Keratinocyte (primary cell): ENCODE measurements around the gene INSRR. TPM values are rescaled to one million over a fixed set of nuclear protein-coding genes. Genes with fewer than 3 reads are reported as not detected.

Experiments
- DNase-seq: peaks from one replicate; pipeline ENCODE4 v3.0.0-alpha.2; 2011; ENCODE audit warnings: low read depth, missing footprints, low spot score
- FAIRE-seq: peaks from 2 replicates; lab custom pipeline; 2011; peaks lifted over from hg19 to GRCh38; lab: Jason Lieb, UNC
- H2AFZ ChIP-seq: 2 replicates; pipeline ENCODE4 v1.6.0; 2012; ENCODE audit warnings: low read length, control low read depth, inconsistent platforms; ENCODE audit not compliant: control insufficient read depth
- H3K27ac ChIP-seq: 2 replicates; pipeline ENCODE4 v1.5.1; 2011; ENCODE audit warnings: low read length; ENCODE audit not compliant: control insufficient read depth, insufficient read depth
- H3K27me3 ChIP-seq: 3 replicates; pipeline ENCODE4 v1.6.0; 2011; ENCODE audit warnings: low read length; ENCODE audit not compliant: control insufficient read depth, insufficient read depth; ENCODE audit errors: extremely low read depth
- H3K36me3 ChIP-seq, 2 experiments: 2 replicates in 1 of 2; 3 replicates in 1 of 2; pipeline ENCODE4 v1.5.1; 2011; ENCODE audit warnings: low read length in 2 of 2, mild to moderate bottlenecking in 1 of 2; ENCODE audit not compliant: control insufficient read depth in 2 of 2, insufficient read depth in 2 of 2; ENCODE audit errors: extremely low read depth in 1 of 2
- H3K4me1 ChIP-seq: 3 replicates; pipeline ENCODE4 v1.5.1; 2011; ENCODE audit warnings: low read length; ENCODE audit not compliant: control insufficient read depth, insufficient read depth; ENCODE audit errors: extremely low read depth
- H3K4me2 ChIP-seq: 3 replicates; pipeline ENCODE4 v1.6.0; 2011; ENCODE audit warnings: low read depth, low read length; ENCODE audit not compliant: control insufficient read depth, insufficient read depth; ENCODE audit errors: extremely low read depth
- H3K4me3 ChIP-seq, 3 experiments: fragments of 200-600 bp in 1 of 3; sonication (generic) in 1 of 3; 2 replicates in 2 of 3; 3 replicates in 1 of 3; pipeline ENCODE4 v1.5.1; 2011 to 2016; ENCODE audit warnings: low read length in 3 of 3, mild to moderate bottlenecking in 3 of 3, control low read depth in 2 of 3, inconsistent platforms in 1 of 3, low read depth in 1 of 3, mixed read lengths in 1 of 3, mixed run types in 1 of 3, moderate library complexity in 1 of 3; ENCODE audit not compliant: control insufficient read depth in 2 of 3, insufficient read depth in 2 of 3; ENCODE audit errors: extremely low read depth in 1 of 3
- H3K79me2 ChIP-seq: 2 replicates; pipeline ENCODE4 v1.6.0; 2012; ENCODE audit warnings: low read length; ENCODE audit not compliant: control insufficient read depth, insufficient read depth
- H3K9ac ChIP-seq: 3 replicates; pipeline ENCODE4 v1.6.0; 2011; ENCODE audit warnings: low read length; ENCODE audit not compliant: control insufficient read depth, insufficient read depth; ENCODE audit errors: extremely low read depth
- H3K9me1 ChIP-seq: 3 replicates; pipeline ENCODE4 v1.6.0; 2011; ENCODE audit warnings: low read length; ENCODE audit not compliant: control insufficient read depth, insufficient read depth; ENCODE audit errors: extremely low read depth
- H3K9me3 ChIP-seq: 2 replicates; pipeline ENCODE4 v1.5.1; 2012; ENCODE audit warnings: low read depth, low read length; ENCODE audit not compliant: control insufficient read depth
- H4K20me1 ChIP-seq: 3 replicates; pipeline ENCODE4 v1.6.0; 2011; ENCODE audit warnings: low read length; ENCODE audit not compliant: control insufficient read depth, insufficient read depth; ENCODE audit errors: extremely low read depth
- CTCF ChIP-seq, 3 experiments: IDR thresholded peaks in 1 of 3; conservative IDR thresholded peaks in 1 of 3; optimal IDR thresholded peaks in 1 of 3; 2 replicates in 2 of 3; 3 replicates in 1 of 3; pipeline versions ENCODE3 to v1.5.1; 2011; ENCODE audit warnings: low read length in 3 of 3, mild to moderate bottlenecking in 3 of 3, moderate library complexity in 2 of 3, control low read depth in 1 of 3, inconsistent platforms in 1 of 3; ENCODE audit not compliant: insufficient read depth in 2 of 3; ENCODE audit errors: extremely low read depth in 1 of 3
- EZH2 ChIP-seq: IDR thresholded peaks from one replicate; pipeline ENCODE4 v1.6.1; 2012; ENCODE audit warnings: inconsistent platforms, mild to moderate bottlenecking, low read length, moderate library complexity
- dilution Hi-C: fragments of 300-500 bp; cut with MboI; formaldehyde crosslinking; loops from one replicate; pipeline ENCODE4 v1.7.0; 2020; ENCODE audit warnings: low sequenced_read_pairs; ENCODE audit not compliant: extremely low pct_ligation_motif_present
- polyA plus RNA-seq, 5 experiments: library from polyadenylated mRNA; depleted of rRNA in 3 of 5; stranded (reverse) in 3 of 5; stranded (forward) in 1 of 5; unstranded in 1 of 5; fragments of >200 nt; gene quantifications; 1 replicate in 1 of 5; 2 replicates in 3 of 5; 3 replicates in 1 of 5; pipeline versions ENCODE4 v1.2.1 to v1.2.3, GENCODE V29; 2011 to 2012; ENCODE audit warnings: missing spikeins in 2 of 5, low read depth in 1 of 5, low replicate concordance in 1 of 5

INSRR gene
- polyA plus RNA-seq, 1 donor (not counting 4 experiments of a cell fraction or from before 2014, with no cell fraction given), result not detected

- H3K4me1 ChIP-seq, result peaks cover 18% of the 10 kb centered on the region
- no peaks in the 10 kb centered on the region for H3K79me2 ChIP-seq
- DNase-seq (no peak), FAIRE-seq (no peak)
- no peaks in the 10 kb centered on the region for H3K27me3 ChIP-seq
- TF ChIP-seq CTCF (optimal IDR thresholded peaks at IDR 0.05 in 1 of 3, IDR thresholded peaks at IDR 0.05 in 1 of 3, conservative IDR thresholded peaks at IDR 0.05 in 1 of 3; ENCODE audit: extremely low read depth in 1 of 3, insufficient read depth in 2 of 3, low read length in 3 of 3), result no peak
- no peak for TF ChIP-seq EZH2
- H3K4me2 ChIP-seq, result no peak overlapping the region
- dilution Hi-C loops, result no loop called here
- no peak overlapping the region for H2AFZ ChIP-seq
- H3K9me3 ChIP-seq, result no peaks in the 10 kb centered on the region
- no peaks in the 10 kb centered on the region for H3K36me3 ChIP-seq
- no peak overlapping the region for H3K9ac ChIP-seq
- H3K27ac ChIP-seq, result no peak overlapping the region
- H3K9me1 ChIP-seq, result no peaks in the 10 kb centered on the region
- H3K4me3 ChIP-seq, result no peak overlapping the region
- no peaks in the 10 kb centered on the region for H4K20me1 ChIP-seq
Measured at GRCh38 chr1:156903328-156904091, 44.6 kb upstream of the INSRR start.

- Histone ChIP-seq H3K9me3 (no peaks in the 10 kb centered on the region), H3K27me3 (no peaks in the 10 kb centered on the region), H3K4me2 (no peak overlapping the region), H3K9me1 (no peaks in the 10 kb centered on the region), H2AFZ (no peak overlapping the region), H3K9ac (no peak overlapping the region), H3K27ac (no peak overlapping the region), H4K20me1 (no peaks in the 10 kb centered on the region), H3K4me1 (peaks cover 23% of the 10 kb centered on the region), H3K79me2 (no peaks in the 10 kb centered on the region), H3K4me3 (no peak overlapping the region), H3K36me3 (no peaks in the 10 kb centered on the region)
- DNase-seq, result no peak
- dilution Hi-C loops, result no loop called here
- TF ChIP-seq EZH2, result no peak
- TF ChIP-seq CTCF (optimal IDR thresholded peaks at IDR 0.05 in 1 of 3, IDR thresholded peaks at IDR 0.05 in 1 of 3, conservative IDR thresholded peaks at IDR 0.05 in 1 of 3; ENCODE audit: extremely low read depth in 1 of 3, insufficient read depth in 2 of 3, low read length in 3 of 3), result no peak
- FAIRE-seq, result no peak
Measured at GRCh38 chr1:156901966-156902915, 43.3 kb upstream of the INSRR start.
